Measurements from ENCODE around the gene GEMIN7.

- no peak for TF ChIP-seq RAD21 (IDR thresholded peaks at IDR 0.05; ENCODE audit: low read depth)
- TF ChIP-seq EP300 (IDR thresholded peaks at IDR 0.05; ENCODE audit: borderline replicate concordance), result no peak
- no peak for TF ChIP-seq ZBTB7A (IDR thresholded peaks at IDR 0.05; ENCODE audit: low read depth)
- TF ChIP-seq, protein P1, sequence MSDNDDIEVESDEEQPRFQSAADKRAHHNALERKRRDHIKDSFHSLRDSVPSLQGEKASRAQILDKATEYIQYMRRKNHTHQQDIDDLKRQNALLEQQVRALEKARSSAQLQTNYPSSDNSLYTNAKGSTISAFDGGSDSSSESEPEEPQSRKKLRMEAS (IDR thresholded peaks at IDR 0.05), result no peak
- no peak for TF ChIP-seq CEBPB (IDR thresholded peaks at IDR 0.05)
- TF ChIP-seq TAF1 (IDR thresholded peaks at IDR 0.05; ENCODE audit: low read depth), result no peak
- TF ChIP-seq, protein P2, sequence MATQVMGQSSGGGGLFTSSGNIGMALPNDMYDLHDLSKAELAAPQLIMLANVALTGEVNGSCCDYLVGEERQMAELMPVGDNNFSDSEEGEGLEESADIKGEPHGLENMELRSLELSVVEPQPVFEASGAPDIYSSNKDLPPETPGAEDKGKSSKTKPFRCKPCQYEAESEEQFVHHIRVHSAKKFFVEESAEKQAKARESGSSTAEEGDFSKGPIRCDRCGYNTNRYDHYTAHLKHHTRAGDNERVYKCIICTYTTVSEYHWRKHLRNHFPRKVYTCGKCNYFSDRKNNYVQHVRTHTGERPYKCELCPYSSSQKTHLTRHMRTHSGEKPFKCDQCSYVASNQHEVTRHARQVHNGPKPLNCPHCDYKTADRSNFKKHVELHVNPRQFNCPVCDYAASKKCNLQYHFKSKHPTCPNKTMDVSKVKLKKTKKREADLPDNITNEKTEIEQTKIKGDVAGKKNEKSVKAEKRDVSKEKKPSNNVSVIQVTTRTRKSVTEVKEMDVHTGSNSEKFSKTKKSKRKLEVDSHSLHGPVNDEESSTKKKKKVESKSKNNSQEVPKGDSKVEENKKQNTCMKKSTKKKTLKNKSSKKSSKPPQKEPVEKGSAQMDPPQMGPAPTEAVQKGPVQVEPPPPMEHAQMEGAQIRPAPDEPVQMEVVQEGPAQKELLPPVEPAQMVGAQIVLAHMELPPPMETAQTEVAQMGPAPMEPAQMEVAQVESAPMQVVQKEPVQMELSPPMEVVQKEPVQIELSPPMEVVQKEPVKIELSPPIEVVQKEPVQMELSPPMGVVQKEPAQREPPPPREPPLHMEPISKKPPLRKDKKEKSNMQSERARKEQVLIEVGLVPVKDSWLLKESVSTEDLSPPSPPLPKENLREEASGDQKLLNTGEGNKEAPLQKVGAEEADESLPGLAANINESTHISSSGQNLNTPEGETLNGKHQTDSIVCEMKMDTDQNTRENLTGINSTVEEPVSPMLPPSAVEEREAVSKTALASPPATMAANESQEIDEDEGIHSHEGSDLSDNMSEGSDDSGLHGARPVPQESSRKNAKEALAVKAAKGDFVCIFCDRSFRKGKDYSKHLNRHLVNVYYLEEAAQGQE (IDR thresholded peaks at IDR 0.05; ENCODE audit: low read depth), result no peak
Observed at GRCh38 chr19:45068041-45068440, 11.0 kb upstream of the GEMIN7 start.
